ENCODE data around the gene A1CF.

Gene A1CF

DNA sequence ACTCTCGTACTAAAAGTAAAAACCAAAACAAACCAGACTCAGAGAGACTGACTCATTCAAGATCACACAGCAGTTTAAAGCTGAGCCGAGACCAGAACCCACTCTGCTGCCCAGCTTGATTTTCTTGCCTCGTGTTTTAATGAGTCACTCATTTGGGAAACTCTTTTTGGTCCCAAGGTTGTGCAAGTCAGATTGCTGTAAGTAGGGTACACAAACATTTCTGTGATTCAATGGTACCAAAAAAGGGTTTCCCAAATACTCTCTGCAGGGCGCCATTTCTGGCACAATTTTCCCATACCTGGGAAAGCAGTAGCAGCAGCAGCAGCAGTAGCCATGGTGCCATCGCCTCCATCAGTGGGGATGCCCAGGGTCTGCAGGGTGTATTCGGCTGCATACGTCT is 75.8 kb downstream of the A1CF start:
- H4K20me1 ChIP-seq (ENCODE audit: insufficient read depth, low read length), result no peaks in the 10 kb centered on the region
- H3K4me2 ChIP-seq (ENCODE audit: insufficient read depth, low read length), result no peak overlapping the region
- no peak for DNase-seq
- no peak for TF ChIP-seq EZH2 (IDR thresholded peaks at IDR 0.05; ENCODE audit: borderline replicate concordance, low read depth, low read length, severe bottlenecking)
- H3K27ac ChIP-seq (ENCODE audit: low read length), result no peak overlapping the region
- H3K27me3 ChIP-seq (ENCODE audit: insufficient read depth, low read length, poor library complexity), result no peaks in the 10 kb centered on the region
- no peak overlapping the region for H3K9ac ChIP-seq (ENCODE audit: low read depth, low read length)
- H3K9me3 ChIP-seq (ENCODE audit: insufficient read depth, low read length, severe bottlenecking), result no peaks in the 10 kb centered on the region
- ATAC-seq (ENCODE audit: insufficient read depth, low read depth), result no peak
- H3K79me2 ChIP-seq (ENCODE audit: insufficient read depth, low read length), result no peaks in the 10 kb centered on the region
- no peaks in the 10 kb centered on the region for H3K4me1 ChIP-seq (ENCODE audit: insufficient read depth, low read length)
- H2AFZ ChIP-seq (ENCODE audit: low read depth, low read length), result no peak overlapping the region
- no peaks in the 10 kb centered on the region for H3K36me3 ChIP-seq (ENCODE audit: insufficient read depth, low read length)
- no peak overlapping the region for H3K4me3 ChIP-seq (ENCODE audit: low read depth in 1 of 2, low read length in 2 of 2)

GRCh38 chr10:50807851-50808776 is 77.3 kb downstream of the A1CF start:
- DNase-seq (no peak), ATAC-seq (ENCODE audit: insufficient read depth, low read depth) (no peak)
- no peaks in the 10 kb centered on the region for H3K9me3 ChIP-seq (ENCODE audit: insufficient read depth, low read length, severe bottlenecking)
- no peaks in the 10 kb centered on the region for H3K36me3 ChIP-seq (ENCODE audit: insufficient read depth, low read length)
- no peaks in the 10 kb centered on the region for H3K79me2 ChIP-seq (ENCODE audit: insufficient read depth, low read length)
- H2AFZ ChIP-seq (ENCODE audit: low read depth, low read length), result no peak overlapping the region
- H3K27ac ChIP-seq (ENCODE audit: low read length), result no peak overlapping the region
- no peak for TF ChIP-seq EZH2 (IDR thresholded peaks at IDR 0.05; ENCODE audit: borderline replicate concordance, low read depth, low read length, severe bottlenecking)
- TF ChIP-seq, protein P1, sequence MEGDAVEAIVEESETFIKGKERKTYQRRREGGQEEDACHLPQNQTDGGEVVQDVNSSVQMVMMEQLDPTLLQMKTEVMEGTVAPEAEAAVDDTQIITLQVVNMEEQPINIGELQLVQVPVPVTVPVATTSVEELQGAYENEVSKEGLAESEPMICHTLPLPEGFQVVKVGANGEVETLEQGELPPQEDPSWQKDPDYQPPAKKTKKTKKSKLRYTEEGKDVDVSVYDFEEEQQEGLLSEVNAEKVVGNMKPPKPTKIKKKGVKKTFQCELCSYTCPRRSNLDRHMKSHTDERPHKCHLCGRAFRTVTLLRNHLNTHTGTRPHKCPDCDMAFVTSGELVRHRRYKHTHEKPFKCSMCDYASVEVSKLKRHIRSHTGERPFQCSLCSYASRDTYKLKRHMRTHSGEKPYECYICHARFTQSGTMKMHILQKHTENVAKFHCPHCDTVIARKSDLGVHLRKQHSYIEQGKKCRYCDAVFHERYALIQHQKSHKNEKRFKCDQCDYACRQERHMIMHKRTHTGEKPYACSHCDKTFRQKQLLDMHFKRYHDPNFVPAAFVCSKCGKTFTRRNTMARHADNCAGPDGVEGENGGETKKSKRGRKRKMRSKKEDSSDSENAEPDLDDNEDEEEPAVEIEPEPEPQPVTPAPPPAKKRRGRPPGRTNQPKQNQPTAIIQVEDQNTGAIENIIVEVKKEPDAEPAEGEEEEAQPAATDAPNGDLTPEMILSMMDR (IDR thresholded peaks at IDR 0.05; ENCODE audit: borderline replicate concordance, extremely low read depth, low read length, poor library complexity, severe bottlenecking), result no peak
- H4K20me1 ChIP-seq (ENCODE audit: insufficient read depth, low read length), result no peaks in the 10 kb centered on the region
- no peak overlapping the region for H3K9ac ChIP-seq (ENCODE audit: low read depth, low read length)
- H3K4me3 ChIP-seq (ENCODE audit: low read depth in 1 of 2, low read length in 2 of 2), result no peak overlapping the region
- no peak overlapping the region for H3K4me2 ChIP-seq (ENCODE audit: insufficient read depth, low read length)
- no peaks in the 10 kb centered on the region for H3K4me1 ChIP-seq (ENCODE audit: insufficient read depth, low read length)
- no peaks in the 10 kb centered on the region for H3K27me3 ChIP-seq (ENCODE audit: insufficient read depth, low read length, poor library complexity)

GRCh38 chr10:50805981-50806622 is 79.3 kb downstream of the A1CF start:
- Histone ChIP-seq H3K27me3 (ENCODE audit: insufficient read depth, low read length, poor library complexity) (no peaks in the 10 kb centered on the region), H3K9me3 (ENCODE audit: insufficient read depth, low read length, severe bottlenecking) (no peaks in the 10 kb centered on the region), H3K4me1 (ENCODE audit: insufficient read depth, low read length) (no peaks in the 10 kb centered on the region), H3K4me2 (ENCODE audit: insufficient read depth, low read length) (no peak overlapping the region), H3K36me3 (ENCODE audit: insufficient read depth, low read length) (no peaks in the 10 kb centered on the region), H3K4me3 (ENCODE audit: low read depth in 1 of 2, low read length in 2 of 2) (no peak overlapping the region), H2AFZ (ENCODE audit: low read depth, low read length) (no peak overlapping the region), H3K9ac (ENCODE audit: low read depth, low read length) (no peak overlapping the region), H3K27ac (ENCODE audit: low read length) (no peak overlapping the region), H3K79me2 (ENCODE audit: insufficient read depth, low read length) (no peaks in the 10 kb centered on the region), H4K20me1 (ENCODE audit: insufficient read depth, low read length) (no peaks in the 10 kb centered on the region)
- DNase-seq (no peak), ATAC-seq (ENCODE audit: insufficient read depth, low read depth) (no peak)
- no peak for TF ChIP-seq EZH2 (IDR thresholded peaks at IDR 0.05; ENCODE audit: borderline replicate concordance, low read depth, low read length, severe bottlenecking)
- TF ChIP-seq, protein P1 (IDR thresholded peaks at IDR 0.05; ENCODE audit: borderline replicate concordance, extremely low read depth, low read length, poor library complexity, severe bottlenecking), result no peak

DNA sequence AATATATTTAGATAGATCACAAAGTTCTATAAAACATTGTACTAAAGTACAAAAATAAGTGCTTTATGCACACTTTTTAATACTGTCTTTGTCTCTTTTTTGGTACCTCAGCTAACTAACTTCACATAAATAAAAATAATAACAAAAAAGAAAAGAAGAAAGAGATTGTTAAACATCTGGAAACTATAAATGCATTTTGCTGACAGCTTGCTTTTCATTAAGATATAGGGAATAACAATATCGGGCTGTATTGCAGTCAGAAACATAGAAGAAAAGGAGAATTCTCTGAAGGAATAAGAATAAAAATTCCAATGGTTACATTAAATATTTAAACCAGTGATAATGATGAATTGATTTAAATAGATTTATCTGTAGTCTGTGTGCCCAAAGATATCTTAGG is 85.8 kb downstream of the A1CF start:
- no peaks in the 10 kb centered on the region for H3K4me1 ChIP-seq (ENCODE audit: insufficient read depth, low read length)
- H3K27ac ChIP-seq (ENCODE audit: low read length), result no peak overlapping the region
- H3K27me3 ChIP-seq (ENCODE audit: insufficient read depth, low read length, poor library complexity), result no peaks in the 10 kb centered on the region
- no peak overlapping the region for H3K4me3 ChIP-seq (ENCODE audit: low read depth in 1 of 2, low read length in 2 of 2)
- H3K36me3 ChIP-seq (ENCODE audit: insufficient read depth, low read length), result no peaks in the 10 kb centered on the region
- no peaks in the 10 kb centered on the region for H3K9me3 ChIP-seq (ENCODE audit: insufficient read depth, low read length, severe bottlenecking)
- H4K20me1 ChIP-seq (ENCODE audit: insufficient read depth, low read length), result no peaks in the 10 kb centered on the region
- no peaks in the 10 kb centered on the region for H3K79me2 ChIP-seq (ENCODE audit: insufficient read depth, low read length)
- TF ChIP-seq, protein P1 (IDR thresholded peaks at IDR 0.05; ENCODE audit: borderline replicate concordance, extremely low read depth, low read length, poor library complexity, severe bottlenecking), result no peak
- TF ChIP-seq EZH2 (IDR thresholded peaks at IDR 0.05; ENCODE audit: borderline replicate concordance, low read depth, low read length, severe bottlenecking), result no peak
- DNase-seq (no peak), ATAC-seq (ENCODE audit: insufficient read depth, low read depth) (no peak)
- H3K9ac ChIP-seq (ENCODE audit: low read depth, low read length), result no peak overlapping the region
- H2AFZ ChIP-seq (ENCODE audit: low read depth, low read length), result no peak overlapping the region
- H3K4me2 ChIP-seq (ENCODE audit: insufficient read depth, low read length), result no peak overlapping the region

Measured in DND-41 (cell line).